HL-60 (cell line): ENCODE results near the gene TMCO2.

Experiments
- CTCF ChIP-seq: IDR thresholded peaks from one replicate; pipeline ENCODE4 v1.5.1; 2011; ENCODE audit warnings: low read length, control low read depth, inconsistent platforms; ENCODE audit not compliant: insufficient read depth
- POLR2AphosphoS5 ChIP-seq: IDR thresholded peaks from 2 replicates; pipeline ENCODE4 v1.6.1; 2012; ENCODE audit warnings: low read depth

GRCh38 chr1:40241362-40241761 lies 6.4 kb upstream of the TMCO2 start:
- no peak for TF ChIP-seq POLR2AphosphoS5
- no peak for TF ChIP-seq CTCF
